NCI-H526 (cell line): ENCODE results near the gene P2RY6.
"Not testable (repeated sequence)": the region's sequence is repeated elsewhere in the genome, so short reads cannot be mapped to it uniquely, and the experiment has no call there.

Source experiments
- DNase-seq, 2 experiments: peaks; one replicate each; lab custom pipeline; 2025; lab: John Stamatoyannopoulos, UW

The P2RY6 gene, protein sequence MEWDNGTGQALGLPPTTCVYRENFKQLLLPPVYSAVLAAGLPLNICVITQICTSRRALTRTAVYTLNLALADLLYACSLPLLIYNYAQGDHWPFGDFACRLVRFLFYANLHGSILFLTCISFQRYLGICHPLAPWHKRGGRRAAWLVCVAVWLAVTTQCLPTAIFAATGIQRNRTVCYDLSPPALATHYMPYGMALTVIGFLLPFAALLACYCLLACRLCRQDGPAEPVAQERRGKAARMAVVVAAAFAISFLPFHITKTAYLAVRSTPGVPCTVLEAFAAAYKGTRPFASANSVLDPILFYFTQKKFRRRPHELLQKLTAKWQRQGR

DNA sequence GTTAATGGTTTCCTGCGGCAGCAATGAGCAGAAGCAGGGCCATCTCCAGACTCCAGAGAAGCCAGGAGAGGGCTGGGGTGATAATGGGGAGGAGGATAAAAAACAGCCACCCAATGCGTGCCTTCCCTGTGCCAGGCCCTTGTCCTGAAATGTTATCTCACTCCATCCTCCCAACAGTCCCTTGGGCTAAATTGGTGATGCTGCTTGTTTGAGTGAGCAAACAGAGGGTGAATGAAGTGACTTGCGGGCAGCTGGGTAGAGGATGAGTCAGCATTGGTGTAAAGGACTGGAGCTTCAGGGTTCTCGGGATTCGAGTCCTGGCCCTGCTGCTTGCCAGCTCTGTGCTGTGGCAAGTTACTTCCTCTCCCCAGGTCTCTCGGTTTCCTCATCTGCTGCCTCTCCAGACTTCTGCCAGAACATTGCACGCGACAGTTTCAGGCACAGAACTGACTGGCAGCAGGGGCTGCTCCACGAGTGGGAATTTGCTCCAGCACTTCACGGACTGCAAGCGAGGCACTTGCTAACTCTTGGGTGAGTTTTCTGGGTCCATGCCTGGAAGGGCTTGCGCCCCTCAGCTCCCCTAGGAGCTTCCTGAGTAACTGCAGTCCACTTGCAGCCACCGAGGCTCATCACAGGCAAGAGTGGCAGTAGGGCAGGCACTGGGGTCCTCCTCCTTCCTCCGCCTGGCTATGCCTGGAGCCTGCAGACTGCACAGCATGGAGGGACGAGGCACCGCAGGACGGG is at the start of gene P2RY6:
Gene P2RY6, plus strand, starts transcription at position 403 of the 744 bp plus-strand sequence. CDS start 24,181 bp downstream, outside the sequence.
- peak in 1 of 2 experiments; percentile 43 for DNase-seq

DNA sequence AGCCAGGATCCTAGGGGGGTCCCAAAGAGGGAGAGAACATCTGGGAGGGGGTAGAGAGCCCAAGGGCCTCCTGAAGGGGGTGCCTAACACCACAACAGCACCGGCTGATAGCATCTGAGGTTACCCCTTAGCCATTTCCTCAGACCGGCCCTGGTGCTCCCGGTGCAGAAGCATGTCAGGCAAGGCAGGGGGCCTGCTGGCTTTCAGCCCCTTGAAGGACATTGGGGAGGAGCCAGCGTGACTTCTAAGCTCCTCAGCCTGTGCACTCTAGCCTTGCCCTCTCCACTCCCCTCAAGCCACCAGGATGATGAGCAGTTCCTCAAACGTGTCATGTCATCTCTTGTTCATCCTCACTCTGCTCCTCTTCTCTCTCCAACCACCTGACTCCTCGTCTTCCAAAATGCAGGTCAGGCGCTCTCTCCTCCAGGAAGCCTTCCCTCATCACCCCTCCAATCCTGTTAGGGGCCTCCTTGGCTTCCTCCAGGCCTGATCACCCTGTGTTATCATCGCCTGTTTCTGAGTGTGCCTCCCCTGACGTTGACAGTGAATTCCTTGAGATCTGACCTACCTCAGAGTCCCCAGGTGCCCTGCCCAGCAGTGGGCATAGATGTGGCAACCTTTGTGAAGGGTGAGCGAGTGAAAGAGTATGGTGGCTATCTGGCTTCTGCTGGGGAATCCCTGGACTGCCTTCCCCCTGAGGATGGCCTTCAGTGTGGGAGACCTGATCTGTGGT is 48.0 kb upstream of the P2RY6 start:
- DNase-seq = no peak

DNA sequence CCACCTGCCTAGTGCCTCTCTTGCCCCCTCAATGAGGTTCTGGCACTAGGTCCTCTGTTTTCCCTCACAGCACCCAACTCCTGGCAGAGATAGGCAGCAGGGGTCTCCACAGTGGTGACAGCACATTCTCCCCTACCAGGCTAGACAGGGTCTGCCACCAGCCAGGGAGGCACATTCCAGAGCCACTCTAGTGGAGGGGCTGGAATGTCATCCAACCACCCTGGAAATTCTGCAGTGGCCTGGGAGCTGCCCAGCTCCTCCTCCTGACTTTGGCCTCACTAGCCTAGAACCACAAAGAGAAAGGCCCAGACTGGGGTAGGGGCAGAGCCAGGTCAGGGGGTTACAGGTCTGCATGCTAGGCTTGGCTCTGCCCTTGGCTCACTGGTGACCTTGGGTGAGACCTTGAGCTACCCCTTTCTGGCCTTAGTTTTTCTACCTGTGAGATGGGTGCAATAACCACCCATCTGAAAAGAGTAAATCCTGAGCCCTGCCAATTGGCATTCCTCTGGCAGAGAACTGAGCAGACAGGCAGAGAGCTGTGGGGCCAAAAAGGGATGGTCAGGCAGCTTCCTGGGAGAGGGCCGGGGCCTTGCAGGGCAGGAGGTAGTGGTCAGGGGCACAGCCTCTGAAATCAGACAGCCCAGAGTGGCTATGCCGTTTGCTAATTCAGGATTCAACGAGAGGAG is 47.0 kb upstream of the P2RY6 start:
- DNase-seq = no peak

DNA sequence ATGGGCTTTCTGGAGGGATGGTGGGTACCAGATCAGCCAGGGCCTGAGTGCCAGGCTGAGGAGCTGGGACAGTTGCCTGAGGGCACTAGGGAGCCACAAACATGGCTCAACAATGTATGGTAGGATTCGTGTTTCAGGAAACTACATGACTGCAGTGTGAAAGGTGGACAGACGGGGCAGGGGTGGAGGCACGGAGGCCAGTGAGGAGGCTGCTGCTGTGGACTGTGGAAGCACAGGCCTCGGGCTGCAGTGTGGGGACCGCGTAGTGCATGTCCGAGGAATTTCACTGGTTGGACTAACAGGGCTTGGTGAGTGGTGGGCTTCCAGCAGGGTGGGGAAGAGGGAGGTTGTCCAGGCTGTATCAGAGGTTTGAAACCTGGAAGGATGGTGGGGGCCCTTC is 46.3 kb upstream of the P2RY6 start:
- DNase-seq = no peak

DNA sequence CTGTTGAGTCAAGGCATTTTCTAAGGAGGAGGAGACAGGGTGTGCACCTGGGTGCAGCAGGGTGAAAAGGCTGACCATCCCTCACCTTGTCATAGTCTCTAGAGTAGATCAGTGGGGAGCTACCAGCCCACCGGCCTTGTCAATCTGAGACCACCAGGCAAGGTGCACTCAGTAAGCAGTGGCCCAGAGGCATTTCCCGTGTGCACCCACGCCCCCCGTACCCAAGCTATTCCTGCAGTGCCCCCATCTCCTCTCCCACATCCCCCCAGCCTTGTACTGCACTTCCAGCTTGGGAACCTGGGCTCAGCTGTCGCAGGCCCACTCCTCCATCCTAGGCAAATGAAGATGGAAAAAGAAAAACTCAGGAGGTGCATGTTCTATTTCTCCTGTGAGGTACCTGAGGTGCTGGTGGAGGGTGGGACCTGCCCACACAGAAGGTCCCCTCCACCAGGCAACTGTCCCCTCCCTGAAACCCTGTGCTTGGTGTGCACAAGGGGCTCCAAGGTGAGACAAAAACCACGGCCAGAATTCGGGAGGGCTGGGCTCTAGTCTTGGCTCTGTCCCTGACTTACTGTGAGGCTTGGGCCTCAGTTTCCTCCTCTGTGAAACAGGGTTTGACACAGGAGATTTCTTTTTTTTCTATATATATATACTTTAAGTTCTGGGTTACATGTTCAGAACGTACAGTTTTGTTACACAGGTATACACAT is 45.7 kb upstream of the P2RY6 start:
- no peak for DNase-seq

DNA sequence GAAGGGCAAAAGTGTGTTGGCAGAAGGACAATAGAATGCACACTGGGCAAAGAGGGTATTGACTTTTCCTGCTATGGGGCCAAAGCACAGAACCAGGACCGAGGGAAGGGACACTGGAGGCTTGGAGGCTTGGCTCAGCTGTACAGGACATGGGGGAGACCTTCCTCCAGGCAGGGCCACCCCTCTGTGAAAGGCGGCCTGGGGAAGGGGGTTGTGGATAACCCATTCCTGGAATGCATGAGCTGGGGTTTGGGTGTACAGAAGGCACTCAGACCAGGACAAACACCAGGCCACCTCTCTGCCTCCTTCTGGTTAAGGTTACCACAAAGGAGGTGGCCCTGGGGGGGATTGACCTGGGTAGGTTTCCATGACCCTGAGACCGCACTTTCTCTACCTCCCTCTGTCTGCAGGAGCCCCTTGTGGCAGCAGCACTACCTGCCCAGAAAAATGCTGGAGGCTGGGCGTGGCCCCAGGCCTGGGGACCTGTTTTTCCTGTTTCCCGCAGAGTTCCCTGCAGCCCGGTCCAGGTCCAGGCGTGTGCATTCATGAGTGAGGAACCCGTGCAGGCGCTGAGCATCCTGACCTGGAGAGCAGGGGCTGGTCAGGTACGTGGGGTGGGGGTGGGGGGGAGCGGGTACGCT is 44.4 kb upstream of the P2RY6 start:
- DNase-seq = peak; percentile 79 to 96

DNA sequence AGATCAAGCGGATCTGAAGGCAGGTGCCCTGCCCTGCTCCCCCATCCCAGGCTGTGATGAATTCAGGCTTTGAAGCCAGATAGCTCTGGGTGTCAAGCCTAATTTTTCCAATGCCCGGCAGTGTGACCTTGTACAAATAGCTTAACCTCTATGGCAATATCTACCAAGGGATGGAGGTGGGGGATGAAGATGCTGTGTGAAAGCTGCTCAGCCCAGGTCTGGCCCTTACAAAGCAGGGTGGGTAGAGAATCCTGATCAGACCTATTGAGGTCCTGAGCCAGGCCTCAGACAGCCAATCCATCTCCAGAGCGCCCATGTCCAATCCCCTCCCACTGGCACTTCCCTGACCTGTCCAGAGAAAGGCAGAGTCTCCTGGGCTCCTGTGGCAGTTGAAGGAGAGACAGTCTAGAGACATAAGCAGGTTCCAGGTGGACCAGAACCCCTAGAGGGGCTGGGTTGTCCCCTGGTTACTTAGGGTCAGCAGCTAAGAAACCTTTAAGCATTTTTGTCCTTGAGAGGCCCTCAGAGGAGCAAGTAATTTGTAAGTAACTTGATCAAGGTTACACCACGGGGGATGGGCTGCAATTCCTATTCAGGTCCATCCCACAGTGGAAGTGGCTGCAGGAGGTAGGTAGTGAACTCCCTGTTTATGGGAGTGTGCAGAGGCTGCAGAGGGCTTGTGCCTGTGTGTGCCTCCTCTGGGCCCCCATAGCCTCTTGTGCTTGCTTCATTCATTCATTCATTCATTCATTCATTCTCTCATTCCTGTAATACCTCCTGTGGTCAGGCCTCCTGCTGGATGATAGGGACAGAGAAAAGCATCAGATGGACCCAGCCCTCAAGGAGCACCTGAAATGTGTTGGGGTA is 43.6 kb upstream of the P2RY6 start:
- DNase-seq = no peak

DNA sequence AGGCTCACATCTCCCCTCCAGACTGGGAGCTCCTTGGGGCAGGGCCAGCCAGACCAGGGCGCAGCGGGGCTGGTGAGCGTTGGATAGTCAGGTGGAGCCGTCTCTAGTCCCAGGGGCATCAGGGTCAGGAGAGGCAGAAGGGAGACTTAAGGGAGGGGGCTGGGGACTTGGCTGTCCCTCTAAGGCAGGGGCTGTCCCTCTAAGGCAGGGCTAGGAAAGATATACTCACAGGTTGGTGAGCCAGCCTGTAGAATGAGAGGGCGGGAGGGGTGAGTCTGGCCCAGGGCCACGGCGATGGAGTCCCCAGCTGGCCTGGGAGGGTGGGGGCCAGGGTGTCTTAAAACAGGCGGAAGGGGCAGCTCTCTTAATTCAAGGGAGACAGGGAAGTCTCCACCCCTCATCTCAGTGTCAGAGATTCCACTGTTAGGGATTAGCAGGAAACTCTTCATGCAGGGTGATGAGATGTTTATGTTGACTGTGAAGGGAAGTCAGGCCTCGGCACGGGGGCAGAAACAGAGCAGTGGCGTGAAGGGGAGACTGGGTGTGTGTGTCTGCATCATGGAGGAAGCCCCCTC is 42.7 kb upstream of the P2RY6 start:
- DNase-seq = no peak

DNA sequence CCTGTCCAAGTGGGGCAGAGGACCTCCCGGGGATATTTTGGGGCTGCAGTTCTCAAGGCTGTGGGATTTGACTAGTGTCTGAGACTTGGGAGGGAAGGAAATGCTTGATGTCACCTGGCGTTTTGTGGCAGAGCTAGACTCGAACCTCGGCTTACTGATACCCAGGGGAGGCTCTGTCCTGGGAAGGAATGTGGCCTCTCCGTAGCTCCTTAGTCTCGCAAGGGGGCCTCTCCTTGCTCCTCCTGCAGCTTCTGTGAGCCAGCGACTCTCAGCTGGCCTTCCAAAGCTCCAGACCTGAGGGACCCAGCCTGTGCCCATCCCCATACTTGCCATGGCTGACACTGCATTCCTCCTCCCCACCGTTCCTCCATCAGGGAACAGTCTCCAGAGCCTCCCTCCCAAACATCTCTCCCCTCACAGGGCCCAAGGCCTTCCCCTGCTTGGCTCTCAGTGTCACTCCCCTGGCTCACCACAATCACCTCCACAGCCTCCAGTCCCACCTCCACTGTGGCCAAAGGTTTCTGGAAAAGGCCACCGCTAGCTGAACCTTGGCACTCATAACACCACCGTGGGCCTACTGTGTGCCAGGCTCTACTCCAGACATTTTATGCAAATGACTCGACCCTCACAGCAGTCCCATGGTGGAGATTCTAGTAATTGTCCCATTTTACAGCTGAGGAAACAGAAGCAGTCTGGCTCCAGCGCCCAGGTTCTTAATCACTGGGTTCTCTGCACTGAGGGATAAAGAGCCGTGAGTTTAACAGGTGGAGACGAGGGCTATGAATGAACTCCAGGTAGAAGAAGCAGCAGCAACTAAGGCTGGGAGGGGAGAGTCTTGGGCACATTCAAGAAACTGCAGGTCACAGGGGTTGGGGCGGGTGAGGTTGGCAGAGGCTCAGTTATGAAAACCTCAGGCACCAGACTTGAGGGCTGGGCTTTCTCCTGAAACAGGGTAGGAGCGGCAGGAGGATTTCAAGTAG is 42.0 kb upstream of the P2RY6 start:
- no peak for DNase-seq

DNA sequence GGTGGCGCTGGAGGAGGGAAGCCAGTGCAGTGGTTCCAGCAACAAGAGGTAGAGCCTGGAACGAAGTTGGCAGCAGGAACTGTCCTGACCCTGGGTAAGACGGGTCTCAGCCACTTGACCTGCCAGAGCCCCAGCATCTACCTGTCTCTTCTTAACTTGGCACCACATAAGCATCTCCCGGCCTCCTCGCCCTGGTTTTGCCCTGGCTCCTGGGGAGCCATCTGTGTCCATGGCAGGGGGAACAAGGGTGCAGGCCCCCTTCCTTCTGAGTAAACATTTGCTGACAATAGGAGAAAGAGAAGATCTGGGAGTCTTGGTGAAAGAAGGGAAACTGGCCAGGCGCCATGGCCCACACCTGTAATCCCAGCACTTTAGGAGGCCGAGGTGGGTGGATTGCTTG is 41.2 kb upstream of the P2RY6 start:
- DNase-seq = no peak

DNA sequence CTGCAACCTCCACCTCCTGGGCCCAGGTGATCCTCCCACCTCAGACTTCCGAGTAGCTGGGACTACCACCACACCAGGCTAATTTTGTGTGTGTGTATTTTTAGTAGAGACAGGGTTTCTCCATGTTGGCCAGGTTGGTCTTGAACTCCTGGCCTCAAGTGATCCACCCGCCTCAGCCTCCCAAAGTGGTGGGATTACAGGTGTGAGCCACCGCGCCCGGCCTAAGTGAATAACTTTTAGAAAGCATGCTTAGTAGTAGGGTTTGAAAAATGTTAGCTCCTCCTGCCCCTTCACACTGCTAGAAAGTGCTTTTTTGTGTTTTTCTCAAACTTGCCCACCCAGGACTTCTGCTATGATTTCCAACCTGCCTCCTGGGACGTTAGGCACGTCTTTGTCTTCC is 39.7 kb upstream of the P2RY6 start:
- DNase-seq = not testable (repeated sequence)

DNA sequence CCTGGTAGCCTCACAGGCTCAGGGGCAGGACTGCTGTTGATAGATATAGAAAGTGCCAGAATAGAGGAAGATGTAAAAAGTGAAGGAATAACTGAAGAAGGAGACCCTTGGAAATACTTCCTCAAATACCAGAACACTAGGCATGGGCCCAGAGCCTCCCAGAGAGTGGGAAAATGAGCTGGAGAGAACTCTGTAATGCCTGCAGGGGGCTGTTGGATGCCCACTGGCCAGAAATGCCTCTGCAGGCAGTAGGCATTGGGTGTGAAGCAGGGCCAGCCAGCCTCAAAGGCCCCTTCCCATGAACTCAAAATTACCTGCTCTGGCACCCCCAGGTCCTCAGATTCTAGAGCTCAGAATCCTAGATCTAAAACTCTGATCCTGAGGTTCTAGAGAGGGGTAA is 38.9 kb upstream of the P2RY6 start:
- DNase-seq = no peak

DNA sequence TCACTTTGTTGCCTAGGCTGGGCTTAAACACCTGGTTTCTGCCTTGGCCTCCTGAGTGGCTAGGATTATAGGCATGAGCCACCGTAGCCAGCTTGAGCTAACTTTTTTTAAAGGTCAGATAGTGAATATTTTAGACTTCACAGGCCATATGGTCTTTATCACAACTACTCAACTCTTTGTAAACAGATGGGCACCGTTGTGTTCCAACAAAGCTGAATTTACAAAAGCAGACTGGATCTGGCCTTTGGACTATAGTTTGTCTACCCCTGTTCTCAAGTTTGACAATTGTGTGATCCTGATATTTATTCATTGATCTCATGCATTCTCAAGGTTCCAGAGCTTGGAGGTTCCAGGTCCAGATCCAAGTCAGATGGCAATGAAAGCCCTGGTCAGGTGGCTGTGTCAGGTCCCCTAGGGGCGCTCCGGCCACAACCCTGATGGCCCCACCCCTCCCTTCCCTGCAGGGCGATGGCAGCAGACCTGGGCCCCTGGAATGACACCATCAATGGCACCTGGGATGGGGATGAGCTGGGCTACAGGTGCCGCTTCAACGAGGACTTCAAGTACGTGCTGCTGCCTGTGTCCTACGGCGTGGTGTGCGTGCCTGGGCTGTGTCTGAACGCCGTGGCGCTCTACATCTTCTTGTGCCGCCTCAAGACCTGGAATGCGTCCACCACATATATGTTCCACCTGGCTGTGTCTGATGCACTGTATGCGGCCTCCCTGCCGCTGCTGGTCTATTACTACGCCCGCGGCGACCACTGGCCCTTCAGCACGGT is 38.3 kb upstream of the P2RY6 start:
- no peak for DNase-seq

DNA sequence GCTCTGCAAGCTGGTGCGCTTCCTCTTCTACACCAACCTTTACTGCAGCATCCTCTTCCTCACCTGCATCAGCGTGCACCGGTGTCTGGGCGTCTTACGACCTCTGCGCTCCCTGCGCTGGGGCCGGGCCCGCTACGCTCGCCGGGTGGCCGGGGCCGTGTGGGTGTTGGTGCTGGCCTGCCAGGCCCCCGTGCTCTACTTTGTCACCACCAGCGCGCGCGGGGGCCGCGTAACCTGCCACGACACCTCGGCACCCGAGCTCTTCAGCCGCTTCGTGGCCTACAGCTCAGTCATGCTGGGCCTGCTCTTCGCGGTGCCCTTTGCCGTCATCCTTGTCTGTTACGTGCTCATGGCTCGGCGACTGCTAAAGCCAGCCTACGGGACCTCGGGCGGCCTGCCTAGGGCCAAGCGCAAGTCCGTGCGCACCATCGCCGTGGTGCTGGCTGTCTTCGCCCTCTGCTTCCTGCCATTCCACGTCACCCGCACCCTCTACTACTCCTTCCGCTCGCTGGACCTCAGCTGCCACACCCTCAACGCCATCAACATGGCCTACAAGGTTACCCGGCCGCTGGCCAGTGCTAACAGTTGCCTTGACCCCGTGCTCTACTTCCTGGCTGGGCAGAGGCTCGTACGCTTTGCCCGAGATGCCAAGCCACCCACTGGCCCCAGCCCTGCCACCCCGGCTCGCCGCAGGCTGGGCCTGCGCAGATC is 37.5 kb upstream of the P2RY6 start:
- DNase-seq = no peak

DNA sequence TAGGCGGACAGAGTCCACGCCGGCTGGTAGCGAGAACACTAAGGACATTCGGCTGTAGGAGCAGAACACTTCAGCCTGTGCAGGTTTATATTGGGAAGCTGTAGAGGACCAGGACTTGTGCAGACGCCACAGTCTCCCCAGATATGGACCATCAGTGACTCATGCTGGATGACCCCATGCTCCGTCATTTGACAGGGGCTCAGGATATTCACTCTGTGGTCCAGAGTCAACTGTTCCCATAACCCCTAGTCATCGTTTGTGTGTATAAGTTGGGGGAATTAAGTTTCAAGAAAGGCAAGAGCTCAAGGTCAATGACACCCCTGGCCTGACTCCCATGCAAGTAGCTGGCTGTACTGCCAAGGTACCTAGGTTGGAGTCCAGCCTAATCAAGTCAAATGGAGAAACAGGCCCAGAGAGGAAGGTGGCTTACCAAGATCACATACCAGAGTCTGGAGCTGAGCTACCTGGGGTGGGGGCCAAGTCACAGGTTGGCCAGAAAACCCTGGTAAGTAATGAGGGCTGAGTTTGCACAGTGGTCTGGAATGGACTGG is 36.8 kb upstream of the P2RY6 start:
- DNase-seq = no peak

DNA sequence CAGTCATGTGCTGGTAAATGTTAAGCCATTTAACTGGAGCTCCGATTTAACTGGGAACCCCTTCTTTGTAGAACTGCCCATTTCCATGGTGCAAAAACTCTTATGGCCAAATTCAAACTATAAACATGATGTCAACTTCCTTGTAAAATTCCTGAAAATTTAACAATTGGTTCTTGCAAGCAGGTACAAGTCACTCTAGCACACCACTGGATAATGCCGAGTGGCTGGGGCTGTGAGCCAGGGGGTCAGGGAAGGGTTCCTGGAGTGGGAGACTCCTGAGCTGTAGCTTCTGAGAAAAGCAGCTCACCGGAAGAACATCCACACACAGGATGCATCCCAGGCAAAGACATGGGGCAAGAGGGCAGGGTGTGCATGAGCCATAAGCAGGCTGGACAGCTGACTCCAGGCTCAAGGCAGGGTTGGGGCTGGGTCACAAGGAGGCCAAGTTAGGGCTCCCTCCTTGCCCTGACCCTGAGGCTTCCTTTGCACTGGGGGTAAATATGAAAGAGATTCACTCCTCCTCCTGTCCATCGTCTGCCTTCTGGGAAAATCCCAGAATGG is 35.9 kb upstream of the P2RY6 start:
- no peak for DNase-seq
